Measurements from ENCODE around the gene DES. TPM values are rescaled to one million over a fixed set of nuclear protein-coding genes. Genes with fewer than 3 reads are reported as not detected.

Gene DES
- total and polyA plus RNA-seq, 2 of the 13 experiments (the other 11 are each of a cell fraction or from before 2014, with no cell fraction given): not detected

GRCh38 chr2:219388121-219388906 lies 29.9 kb upstream of the DES start (continued):
- TF ChIP-seq ZBED4 (CRISPR knock-in tag; IDR thresholded peaks at IDR 0.05; ENCODE audit: borderline replicate concordance) (peak; percentile 33; the same call in 1 of the 2 replicates), KIAA2018 (CRISPR knock-in tag; IDR thresholded peaks at IDR 0.05; ENCODE audit: borderline replicate concordance) (0 out of 2 replicates have a peak, but pooled peaks have one; percentile 46), SATB2 (CRISPR knock-in tag; IDR thresholded peaks at IDR 0.05) (no peak), TFDP1 (CRISPR knock-in tag; IDR thresholded peaks at IDR 0.05; ENCODE audit: borderline replicate concordance) (peak; percentile 65; the same call in 1 of the 2 replicates), ZNF776 (CRISPR knock-in tag; IDR thresholded peaks at IDR 0.05) (no peak), ZNF792 (CRISPR knock-in tag; IDR thresholded peaks at IDR 0.05) (0 out of 2 replicates have a peak, but pooled peaks have one; percentile 48), ZBTB1 (CRISPR knock-in tag; IDR thresholded peaks at IDR 0.05; ENCODE audit: borderline replicate concordance) (no peak), NFKBIZ (CRISPR knock-in tag; IDR thresholded peaks at IDR 0.05) (no peak), ZNF788 (CRISPR knock-in tag; IDR thresholded peaks at IDR 0.05; ENCODE audit: borderline replicate concordance) (no peak; the same call in 1 of the 2 replicates), ZIK1 (CRISPR knock-in tag; IDR thresholded peaks at IDR 0.05; ENCODE audit: borderline replicate concordance, low read depth) (peak; percentile 74; the same call in 1 of the 2 replicates), ZNF576 (CRISPR knock-in tag; IDR thresholded peaks at IDR 0.05) (no peak), ZMYM2 (CRISPR knock-in tag; IDR thresholded peaks at IDR 0.05) (peak; percentile 58), TCF7L2 (IDR thresholded peaks at IDR 0.05; ENCODE audit: low read depth, low read length) (no peak), ZNF343 (CRISPR knock-in tag; IDR thresholded peaks at IDR 0.05) (no peak), MAFF (IDR thresholded peaks at IDR 0.05; ENCODE audit: low read depth, low read length) (no peak)

Measured in HepG2 (cell line).